Effector CD4-positive, alpha-beta T cell (primary cell): Measurements from ENCODE around the gene ZNF507.

Source experiments
- DNase-seq: peaks from one replicate; pipeline ENCODE4 v3.0.0-alpha.2; 2020
- total RNA-seq: gene quantifications from one replicate; lab custom pipeline; 2026; lab: John Stamatoyannopoulos, UW

The ZNF507 gene
- total RNA-seq = 52.5 reads per million, percentile 69 among the genes with 10 or more reads in this experiment

GRCh38 chr19:32345261-32346207, at the start of gene ZNF507:
Gene ZNF507 (plus strand): TSS chr19:32345610. CDS start chr19:32352831, 7,221 bp downstream.
- DNase-seq = peak; percentile 75

GRCh38 chr19:32296694-32297093, 48.7 kb upstream of the ZNF507 start:
- no peak for DNase-seq

GRCh38 chr19:32302778-32303177, 42.6 kb upstream of the ZNF507 start:
- DNase-seq = no peak

GRCh38 chr19:32303193-32303592, 42.2 kb upstream of the ZNF507 start:
- no peak for DNase-seq

GRCh38 chr19:32307591-32307990, 37.8 kb upstream of the ZNF507 start:
- no peak for DNase-seq

GRCh38 chr19:32308431-32309077, 36.9 kb upstream of the ZNF507 start:
- no peak for DNase-seq

- DNase-seq = no peak
These were observed 35.6 kb upstream of the ZNF507 start for GRCh38 chr19:32309711-32310390.

- DNase-seq = no peak
These were observed 34.0 kb upstream of the ZNF507 start for GRCh38 chr19:32311371-32311770.

- DNase-seq = no peak
These were observed 31.7 kb upstream of the ZNF507 start for GRCh38 chr19:32313569-32314265.

- no peak for DNase-seq
These were observed 29.4 kb upstream of the ZNF507 start for GRCh38 chr19:32316034-32316433.

- no peak for DNase-seq
These were observed 28.3 kb upstream of the ZNF507 start for GRCh38 chr19:32317086-32317485.

GRCh38 chr19:32318884-32319520, 26.4 kb upstream of the ZNF507 start:
- no peak for DNase-seq

GRCh38 chr19:32322541-32322940, 22.9 kb upstream of the ZNF507 start:
- no peak for DNase-seq

GRCh38 chr19:32324631-32325285, 20.7 kb upstream of the ZNF507 start:
- no peak for DNase-seq

- no peak for DNase-seq
These were observed 15.1 kb upstream of the ZNF507 start for GRCh38 chr19:32330213-32330857.

- no peak for DNase-seq
These were observed 12.2 kb upstream of the ZNF507 start for GRCh38 chr19:32333227-32333626.

- DNase-seq = no peak
These were observed 8.9 kb upstream of the ZNF507 start for GRCh38 chr19:32336259-32337083.

GRCh38 chr19:32337084-32337808, 8.2 kb upstream of the ZNF507 start:
- no peak for DNase-seq

GRCh38 chr19:32339423-32339822, 6.0 kb upstream of the ZNF507 start:
- no peak for DNase-seq
